ENCODE results near the gene HDAC4.

Gene HDAC4

GRCh38 chr2:239054921-239055320, 345.9 kb downstream of the HDAC4 start:
- in situ Hi-C loops (cut with HindIII; ENCODE audit: low pct_unique_long_range_greater_than_20kb, low sequenced_read_pairs), result no loop called here
- DNase-seq (ENCODE audit: low read depth in 1 of 2, low spot score in 1 of 2), result no peak
- TF ChIP-seq JUND (IDR thresholded peaks at IDR 0.05; ENCODE audit: low read depth), result no peak

- DNase-seq (ENCODE audit: low read depth in 1 of 2, low spot score in 1 of 2), result no peak
- no peak for TF ChIP-seq JUND (IDR thresholded peaks at IDR 0.05; ENCODE audit: low read depth)
- in situ Hi-C loops (cut with HindIII; ENCODE audit: low pct_unique_long_range_greater_than_20kb, low sequenced_read_pairs), result no loop called here
Measured at GRCh38 chr2:239053801-239054503, 346.9 kb downstream of the HDAC4 start.

DNA sequence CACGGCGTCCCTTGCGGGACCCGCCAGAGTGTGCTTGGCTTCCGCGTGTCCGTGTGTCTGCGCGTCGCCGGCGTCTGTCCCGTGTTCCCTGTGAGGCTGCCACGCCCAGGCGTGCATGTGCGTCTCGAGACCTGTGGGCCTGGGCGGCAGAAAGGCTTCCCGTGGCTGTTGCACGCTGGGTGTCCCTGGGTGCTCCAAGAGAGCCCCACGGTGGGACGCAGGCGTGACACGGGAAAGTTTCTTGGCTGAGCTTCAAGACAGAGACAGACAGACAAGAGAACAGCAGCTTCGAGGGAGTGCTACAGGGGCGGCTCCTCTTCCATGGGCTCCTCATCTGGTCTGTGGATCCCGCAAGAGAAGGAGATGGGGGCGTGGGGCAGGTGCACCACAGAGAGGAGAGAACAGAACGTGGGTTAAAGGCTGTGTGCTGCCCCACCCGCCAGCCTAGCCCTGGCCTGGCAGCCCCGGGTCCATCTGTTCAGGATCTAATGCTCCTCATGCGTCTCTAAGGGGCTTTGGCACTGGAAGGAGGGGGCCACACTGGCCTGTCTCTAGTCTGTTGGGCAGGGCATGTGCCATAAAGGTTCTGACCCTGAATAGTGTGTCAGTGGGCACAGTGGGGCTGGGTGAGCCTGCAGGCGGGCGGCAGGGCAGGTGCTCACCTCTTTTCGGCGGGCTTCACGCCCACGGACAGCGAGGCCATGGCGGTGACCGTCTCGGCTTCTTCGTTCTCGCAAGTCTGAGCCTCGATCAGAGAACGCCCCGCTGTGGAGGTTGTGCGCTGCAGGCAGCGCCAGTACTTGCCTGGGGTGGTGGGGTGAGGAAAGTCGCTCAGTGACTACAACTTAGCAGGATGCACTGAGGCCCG, 347.8 kb downstream of the HDAC4 start:
- no peak for TF ChIP-seq JUND (IDR thresholded peaks at IDR 0.05; ENCODE audit: low read depth)
- in situ Hi-C loops (cut with HindIII; ENCODE audit: low pct_unique_long_range_greater_than_20kb, low sequenced_read_pairs), result no loop called here
- no peak for DNase-seq (ENCODE audit: low read depth in 1 of 2, low spot score in 1 of 2)

- no peak for DNase-seq (ENCODE audit: low read depth in 1 of 2, low spot score in 1 of 2)
- no peak for TF ChIP-seq JUND (IDR thresholded peaks at IDR 0.05; ENCODE audit: low read depth)
- in situ Hi-C loops (cut with HindIII; ENCODE audit: low pct_unique_long_range_greater_than_20kb, low sequenced_read_pairs), result no loop called here
Measured at GRCh38 chr2:239051891-239052445, 348.9 kb downstream of the HDAC4 start.

- no peak for TF ChIP-seq JUND (IDR thresholded peaks at IDR 0.05; ENCODE audit: low read depth)
- in situ Hi-C loops (cut with HindIII; ENCODE audit: low pct_unique_long_range_greater_than_20kb, low sequenced_read_pairs), result no loop called here
- no peak for DNase-seq (ENCODE audit: low read depth in 1 of 2, low spot score in 1 of 2)
Measured at GRCh38 chr2:239050252-239050649, 350.6 kb downstream of the HDAC4 start.

DNA sequence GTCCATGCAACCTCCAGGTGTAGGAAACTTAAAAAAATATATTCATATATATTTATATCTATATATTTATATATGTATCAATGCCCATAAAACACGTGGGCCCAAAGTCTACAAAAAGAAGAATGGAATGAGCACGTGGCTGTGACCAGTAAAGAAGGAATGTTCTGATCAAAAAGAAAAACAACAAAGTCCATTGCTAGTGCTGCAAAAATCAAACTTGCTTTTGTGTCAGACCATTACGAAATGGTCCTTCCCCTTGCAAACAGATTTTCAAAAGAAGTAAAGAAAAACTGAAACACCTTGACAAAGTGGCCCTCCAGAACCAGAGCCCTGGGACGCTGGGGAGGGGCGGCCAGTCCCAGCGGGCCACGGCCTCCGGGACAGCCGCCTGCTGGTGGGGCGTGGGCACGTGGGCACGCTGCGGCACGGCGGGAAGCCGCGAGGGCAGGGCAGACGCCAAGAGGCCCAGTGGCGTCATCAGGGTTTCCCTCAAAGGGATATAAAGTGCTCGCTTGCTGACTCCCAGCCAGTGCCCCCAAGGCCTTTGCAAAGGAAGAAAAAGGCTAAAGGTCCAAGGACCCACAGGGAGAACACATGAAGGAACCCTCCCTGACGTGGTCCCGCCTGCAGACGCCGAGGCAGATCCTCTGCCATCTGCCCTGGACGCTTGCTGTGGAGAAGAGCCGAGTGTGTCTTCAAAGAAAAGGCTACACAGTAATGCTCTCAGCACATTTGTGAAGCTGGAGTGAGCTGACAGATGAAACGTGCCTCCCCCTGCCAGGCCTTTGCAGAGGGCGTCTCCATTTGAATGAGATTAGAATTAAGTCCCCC, 351.2 kb downstream of the HDAC4 start:
- in situ Hi-C loops (cut with HindIII; ENCODE audit: low pct_unique_long_range_greater_than_20kb, low sequenced_read_pairs), result no loop called here
- no peak for DNase-seq (ENCODE audit: low read depth in 1 of 2, low spot score in 1 of 2)
- TF ChIP-seq JUND (IDR thresholded peaks at IDR 0.05; ENCODE audit: low read depth), result no peak

DNA sequence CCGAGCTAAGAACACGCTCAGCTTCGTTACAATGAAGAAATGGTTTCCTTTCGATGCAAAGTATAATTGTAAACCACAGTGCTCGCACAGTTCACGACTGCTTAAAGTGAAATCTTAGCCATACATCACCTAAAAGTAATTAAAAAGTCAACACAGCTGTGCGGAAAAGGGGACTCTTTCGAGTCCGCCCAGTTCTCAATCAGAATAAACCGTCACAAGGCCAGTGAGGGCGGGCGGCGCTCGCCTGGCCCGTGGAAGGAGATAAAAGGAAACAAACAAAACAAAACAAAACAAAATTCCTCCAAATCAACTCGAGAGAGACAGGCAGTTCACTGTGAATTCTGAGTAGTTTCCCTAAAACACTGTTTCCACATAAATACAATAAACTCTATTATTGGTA, 352.1 kb downstream of the HDAC4 start:
- in situ Hi-C loops (cut with HindIII; ENCODE audit: low pct_unique_long_range_greater_than_20kb, low sequenced_read_pairs), result no loop called here
- no peak for TF ChIP-seq JUND (IDR thresholded peaks at IDR 0.05; ENCODE audit: low read depth)
- DNase-seq (ENCODE audit: low read depth in 1 of 2, low spot score in 1 of 2), result no peak

- TF ChIP-seq JUND (IDR thresholded peaks at IDR 0.05; ENCODE audit: low read depth), result no peak
- DNase-seq (ENCODE audit: low read depth in 1 of 2, low spot score in 1 of 2), result no peak
- in situ Hi-C loops (cut with HindIII; ENCODE audit: low pct_unique_long_range_greater_than_20kb, low sequenced_read_pairs), result no loop called here
Measured at GRCh38 chr2:239047861-239048260, 353.0 kb downstream of the HDAC4 start.

DNA sequence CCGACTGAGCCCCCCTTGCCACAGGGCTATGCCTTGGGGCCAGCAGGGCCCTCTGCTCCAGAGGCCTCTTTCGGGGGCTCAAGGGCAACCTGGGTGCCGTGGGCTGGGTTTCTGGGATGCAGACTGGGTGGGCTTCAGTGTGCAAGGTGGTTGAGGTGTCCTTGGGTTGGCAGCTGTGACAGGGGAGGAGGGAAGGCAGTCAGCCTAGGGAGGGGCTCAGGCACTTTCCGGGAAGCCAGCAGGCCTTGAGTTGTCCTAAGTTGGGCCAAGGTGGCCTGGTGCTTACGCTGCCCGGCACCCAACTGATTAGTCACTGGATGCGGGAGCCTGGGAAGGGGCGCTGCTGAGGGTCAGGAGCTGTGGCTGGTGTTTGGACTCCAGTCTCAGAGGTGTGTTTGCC, 353.4 kb downstream of the HDAC4 start:
- DNase-seq (ENCODE audit: low read depth in 1 of 2, low spot score in 1 of 2), result no peak
- TF ChIP-seq JUND (IDR thresholded peaks at IDR 0.05; ENCODE audit: low read depth), result no peak
- in situ Hi-C loops (cut with HindIII; ENCODE audit: low pct_unique_long_range_greater_than_20kb, low sequenced_read_pairs), result no loop called here

DNA sequence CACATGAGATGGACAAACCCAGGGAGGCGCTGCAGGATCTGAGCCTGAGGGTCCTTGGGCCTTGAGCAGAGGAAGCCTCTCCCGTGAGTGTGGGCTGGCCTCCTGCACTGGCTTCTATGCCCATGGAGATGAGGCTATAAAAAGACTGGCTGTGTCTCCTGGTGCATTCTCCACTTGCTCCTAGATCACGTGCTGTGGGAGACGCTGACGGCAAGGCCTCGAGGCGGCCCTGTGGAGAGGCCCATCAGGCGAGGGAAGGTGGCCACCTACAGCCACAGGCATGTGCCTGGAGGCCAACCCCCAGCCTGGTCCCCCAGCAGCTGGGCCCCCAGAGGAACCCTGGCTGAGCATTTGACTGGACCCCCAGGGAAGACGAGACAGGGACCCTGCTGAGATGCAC, 354.0 kb downstream of the HDAC4 start:
- no peak for DNase-seq (ENCODE audit: low read depth in 1 of 2, low spot score in 1 of 2)
- in situ Hi-C loops (cut with HindIII; ENCODE audit: low pct_unique_long_range_greater_than_20kb, low sequenced_read_pairs), result no loop called here
- no peak for TF ChIP-seq JUND (IDR thresholded peaks at IDR 0.05; ENCODE audit: low read depth)

- TF ChIP-seq JUND (IDR thresholded peaks at IDR 0.05; ENCODE audit: low read depth), result no peak
- in situ Hi-C loops (cut with HindIII; ENCODE audit: low pct_unique_long_range_greater_than_20kb, low sequenced_read_pairs), result no loop called here
- DNase-seq (ENCODE audit: low read depth in 1 of 2, low spot score in 1 of 2), result no peak
Measured at GRCh38 chr2:239044336-239044735, 356.5 kb downstream of the HDAC4 start.

- no peak for DNase-seq (ENCODE audit: low read depth in 1 of 2, low spot score in 1 of 2)
- TF ChIP-seq JUND (IDR thresholded peaks at IDR 0.05; ENCODE audit: low read depth), result no peak
- in situ Hi-C loops (cut with HindIII; ENCODE audit: low pct_unique_long_range_greater_than_20kb, low sequenced_read_pairs), result no loop called here
Measured at GRCh38 chr2:239043326-239043725, 357.5 kb downstream of the HDAC4 start.
